ENCODE results near the gene TSPAN2. TPM values are rescaled to one million over a fixed set of nuclear protein-coding genes. Genes with fewer than 3 reads are reported as not detected.

The TSPAN2 gene
- total and polyA plus RNA-seq, 4 donors = 0.13 to 1.5 (median 0.30) TPM

DNA sequence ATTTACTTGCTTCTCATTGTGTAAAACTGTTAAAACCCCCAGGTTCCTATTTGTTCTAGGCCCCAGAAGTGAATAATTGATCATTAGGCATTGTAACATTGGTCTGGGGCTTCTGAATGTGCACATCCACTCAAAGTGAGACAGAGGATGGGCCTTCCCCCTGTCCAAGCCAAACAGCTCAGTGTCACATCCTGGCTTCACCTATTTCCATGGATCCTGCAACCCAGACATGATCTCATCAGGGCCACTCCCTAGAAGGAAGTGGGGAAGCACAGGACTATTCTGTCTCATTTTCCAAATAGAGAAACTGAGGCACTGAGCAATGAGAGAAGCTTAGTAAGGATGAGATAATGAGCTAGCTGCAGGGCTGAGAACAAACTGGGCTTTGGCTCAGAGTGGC is 47.4 kb upstream of the TSPAN2 start:
- no peak for DNase-seq (ENCODE audit: low spot score)
- H3K4me1 ChIP-seq (ENCODE audit: control insufficient read depth in 4 of 4, insufficient read depth in 4 of 4, low read length in 3 of 4) = peaks cover 0 to 4% (median 1%) of the 10 kb centered on the region in 4 donors
- H3K36me3 ChIP-seq (ENCODE audit: control insufficient read depth in 4 of 4, insufficient read depth in 3 of 4, low read depth in 1 of 4, low read length in 3 of 4) = no peaks in the 10 kb centered on the region
- H3K9me3 ChIP-seq (ENCODE audit: control insufficient read depth in 4 of 4, low read length in 3 of 4) = no peaks in the 10 kb centered on the region
- no peak overlapping the region for H3K27ac ChIP-seq (ENCODE audit: low read depth in 1 of 2, low read length in 2 of 2)
- TF ChIP-seq, protein P1, sequence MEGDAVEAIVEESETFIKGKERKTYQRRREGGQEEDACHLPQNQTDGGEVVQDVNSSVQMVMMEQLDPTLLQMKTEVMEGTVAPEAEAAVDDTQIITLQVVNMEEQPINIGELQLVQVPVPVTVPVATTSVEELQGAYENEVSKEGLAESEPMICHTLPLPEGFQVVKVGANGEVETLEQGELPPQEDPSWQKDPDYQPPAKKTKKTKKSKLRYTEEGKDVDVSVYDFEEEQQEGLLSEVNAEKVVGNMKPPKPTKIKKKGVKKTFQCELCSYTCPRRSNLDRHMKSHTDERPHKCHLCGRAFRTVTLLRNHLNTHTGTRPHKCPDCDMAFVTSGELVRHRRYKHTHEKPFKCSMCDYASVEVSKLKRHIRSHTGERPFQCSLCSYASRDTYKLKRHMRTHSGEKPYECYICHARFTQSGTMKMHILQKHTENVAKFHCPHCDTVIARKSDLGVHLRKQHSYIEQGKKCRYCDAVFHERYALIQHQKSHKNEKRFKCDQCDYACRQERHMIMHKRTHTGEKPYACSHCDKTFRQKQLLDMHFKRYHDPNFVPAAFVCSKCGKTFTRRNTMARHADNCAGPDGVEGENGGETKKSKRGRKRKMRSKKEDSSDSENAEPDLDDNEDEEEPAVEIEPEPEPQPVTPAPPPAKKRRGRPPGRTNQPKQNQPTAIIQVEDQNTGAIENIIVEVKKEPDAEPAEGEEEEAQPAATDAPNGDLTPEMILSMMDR (IDR thresholded peaks at IDR 0.05; ENCODE audit: low read depth, low read length, missing input control) = no peak
- TF ChIP-seq TAF1 (conservative IDR thresholded peaks at IDR 0.05) (no peak), NR2F2 (IDR thresholded peaks at IDR 0.05) (no peak), RAD21 (IDR thresholded peaks at IDR 0.05) (no peak), SP1 (IDR thresholded peaks at IDR 0.05) (no peak), HNF4A (conservative IDR thresholded peaks at IDR 0.05) (no peak), JUND (IDR thresholded peaks at IDR 0.05) (no peak), FOXA2 (IDR thresholded peaks at IDR 0.05) (no peak)
- TF ChIP-seq, protein P2, sequence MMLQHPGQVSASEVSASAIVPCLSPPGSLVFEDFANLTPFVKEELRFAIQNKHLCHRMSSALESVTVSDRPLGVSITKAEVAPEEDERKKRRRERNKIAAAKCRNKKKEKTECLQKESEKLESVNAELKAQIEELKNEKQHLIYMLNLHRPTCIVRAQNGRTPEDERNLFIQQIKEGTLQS (IDR thresholded peaks at IDR 0.05) = no peak
- TF ChIP-seq, protein P3, sequence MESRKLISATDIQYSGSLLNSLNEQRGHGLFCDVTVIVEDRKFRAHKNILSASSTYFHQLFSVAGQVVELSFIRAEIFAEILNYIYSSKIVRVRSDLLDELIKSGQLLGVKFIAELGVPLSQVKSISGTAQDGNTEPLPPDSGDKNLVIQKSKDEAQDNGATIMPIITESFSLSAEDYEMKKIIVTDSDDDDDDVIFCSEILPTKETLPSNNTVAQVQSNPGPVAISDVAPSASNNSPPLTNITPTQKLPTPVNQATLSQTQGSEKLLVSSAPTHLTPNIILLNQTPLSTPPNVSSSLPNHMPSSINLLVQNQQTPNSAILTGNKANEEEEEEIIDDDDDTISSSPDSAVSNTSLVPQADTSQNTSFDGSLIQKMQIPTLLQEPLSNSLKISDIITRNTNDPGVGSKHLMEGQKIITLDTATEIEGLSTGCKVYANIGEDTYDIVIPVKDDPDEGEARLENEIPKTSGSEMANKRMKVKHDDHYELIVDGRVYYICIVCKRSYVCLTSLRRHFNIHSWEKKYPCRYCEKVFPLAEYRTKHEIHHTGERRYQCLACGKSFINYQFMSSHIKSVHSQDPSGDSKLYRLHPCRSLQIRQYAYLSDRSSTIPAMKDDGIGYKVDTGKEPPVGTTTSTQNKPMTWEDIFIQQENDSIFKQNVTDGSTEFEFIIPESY (IDR thresholded peaks at IDR 0.05) = no peak
- TF ChIP-seq, protein P4, sequence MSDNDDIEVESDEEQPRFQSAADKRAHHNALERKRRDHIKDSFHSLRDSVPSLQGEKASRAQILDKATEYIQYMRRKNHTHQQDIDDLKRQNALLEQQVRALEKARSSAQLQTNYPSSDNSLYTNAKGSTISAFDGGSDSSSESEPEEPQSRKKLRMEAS (IDR thresholded peaks at IDR 0.05) = no peak
- H3K27me3 ChIP-seq (ENCODE audit: control insufficient read depth in 4 of 4, insufficient read depth in 4 of 4, low read length in 3 of 4) = peaks cover 0 to 14% (median under 1%) of the 10 kb centered on the region in 4 donors
- H3K4me3 ChIP-seq (ENCODE audit: low read depth in 1 of 3, low read length in 3 of 3) = no peak overlapping the region
- H3K9ac ChIP-seq (ENCODE audit: low read depth in 1 of 2, low read length in 2 of 2) = no peak overlapping the region

DNA sequence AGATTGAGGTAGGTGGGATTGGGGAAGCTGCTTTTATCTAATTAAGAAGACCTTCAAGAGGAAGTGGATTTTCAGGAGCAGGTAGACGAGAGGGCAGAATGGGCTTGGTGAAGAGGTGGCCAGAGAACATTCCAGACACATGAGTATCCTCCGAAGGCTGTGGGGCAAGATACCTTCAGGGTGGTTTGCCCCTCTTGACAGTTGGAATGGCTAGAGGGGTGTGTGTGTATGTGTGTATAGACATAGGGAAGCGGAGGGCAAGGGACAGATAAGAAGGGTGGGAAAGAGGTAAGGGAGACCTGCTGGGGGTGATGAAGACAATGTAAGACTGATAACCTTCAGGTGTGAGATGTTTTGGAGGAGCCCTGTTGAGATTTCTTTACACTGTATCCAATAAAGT is 46.8 kb upstream of the TSPAN2 start:
- H3K36me3 ChIP-seq (ENCODE audit: control insufficient read depth in 4 of 4, insufficient read depth in 3 of 4, low read depth in 1 of 4, low read length in 3 of 4) = no peaks in the 10 kb centered on the region
- no peak overlapping the region for H3K4me3 ChIP-seq (ENCODE audit: low read depth in 1 of 3, low read length in 3 of 3)
- H3K4me1 ChIP-seq (ENCODE audit: control insufficient read depth in 4 of 4, insufficient read depth in 4 of 4, low read length in 3 of 4) = peaks cover 0 to 4% (median 1%) of the 10 kb centered on the region in 4 donors
- no peak for TF ChIP-seq TAF1 (conservative IDR thresholded peaks at IDR 0.05)
- TF ChIP-seq YY1 (IDR thresholded peaks at IDR 0.05) = no peak
- no peak for TF ChIP-seq SP1 (IDR thresholded peaks at IDR 0.05)
- TF ChIP-seq, protein P3 (IDR thresholded peaks at IDR 0.05) = no peak
- TF ChIP-seq JUND (IDR thresholded peaks at IDR 0.05) = no peak
- no peak for TF ChIP-seq HNF4A (conservative IDR thresholded peaks at IDR 0.05)
- TF ChIP-seq, protein P4 (IDR thresholded peaks at IDR 0.05) = no peak
- no peak for TF ChIP-seq RAD21 (IDR thresholded peaks at IDR 0.05)
- TF ChIP-seq HNF4G (IDR thresholded peaks at IDR 0.05) = no peak
- TF ChIP-seq FOXA2 (IDR thresholded peaks at IDR 0.05) = no peak
- TF ChIP-seq RXRA (IDR thresholded peaks at IDR 0.05) = no peak
- TF ChIP-seq, protein P2 (IDR thresholded peaks at IDR 0.05) = no peak
- no peak for TF ChIP-seq FOXA1 (IDR thresholded peaks at IDR 0.05)
- TF ChIP-seq, protein P1 (IDR thresholded peaks at IDR 0.05; ENCODE audit: low read depth, low read length, missing input control) = no peak
- TF ChIP-seq, protein P5, sequence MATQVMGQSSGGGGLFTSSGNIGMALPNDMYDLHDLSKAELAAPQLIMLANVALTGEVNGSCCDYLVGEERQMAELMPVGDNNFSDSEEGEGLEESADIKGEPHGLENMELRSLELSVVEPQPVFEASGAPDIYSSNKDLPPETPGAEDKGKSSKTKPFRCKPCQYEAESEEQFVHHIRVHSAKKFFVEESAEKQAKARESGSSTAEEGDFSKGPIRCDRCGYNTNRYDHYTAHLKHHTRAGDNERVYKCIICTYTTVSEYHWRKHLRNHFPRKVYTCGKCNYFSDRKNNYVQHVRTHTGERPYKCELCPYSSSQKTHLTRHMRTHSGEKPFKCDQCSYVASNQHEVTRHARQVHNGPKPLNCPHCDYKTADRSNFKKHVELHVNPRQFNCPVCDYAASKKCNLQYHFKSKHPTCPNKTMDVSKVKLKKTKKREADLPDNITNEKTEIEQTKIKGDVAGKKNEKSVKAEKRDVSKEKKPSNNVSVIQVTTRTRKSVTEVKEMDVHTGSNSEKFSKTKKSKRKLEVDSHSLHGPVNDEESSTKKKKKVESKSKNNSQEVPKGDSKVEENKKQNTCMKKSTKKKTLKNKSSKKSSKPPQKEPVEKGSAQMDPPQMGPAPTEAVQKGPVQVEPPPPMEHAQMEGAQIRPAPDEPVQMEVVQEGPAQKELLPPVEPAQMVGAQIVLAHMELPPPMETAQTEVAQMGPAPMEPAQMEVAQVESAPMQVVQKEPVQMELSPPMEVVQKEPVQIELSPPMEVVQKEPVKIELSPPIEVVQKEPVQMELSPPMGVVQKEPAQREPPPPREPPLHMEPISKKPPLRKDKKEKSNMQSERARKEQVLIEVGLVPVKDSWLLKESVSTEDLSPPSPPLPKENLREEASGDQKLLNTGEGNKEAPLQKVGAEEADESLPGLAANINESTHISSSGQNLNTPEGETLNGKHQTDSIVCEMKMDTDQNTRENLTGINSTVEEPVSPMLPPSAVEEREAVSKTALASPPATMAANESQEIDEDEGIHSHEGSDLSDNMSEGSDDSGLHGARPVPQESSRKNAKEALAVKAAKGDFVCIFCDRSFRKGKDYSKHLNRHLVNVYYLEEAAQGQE (IDR thresholded peaks at IDR 0.05) = no peak
- TF ChIP-seq GABPA (IDR thresholded peaks at IDR 0.05 in 1 of 2, conservative IDR thresholded peaks at IDR 0.05 in 1 of 2) = no peak
- no peak overlapping the region for H3K9ac ChIP-seq (ENCODE audit: low read depth in 1 of 2, low read length in 2 of 2)
- no peak for DNase-seq (ENCODE audit: low spot score)
- no peaks in the 10 kb centered on the region for H3K9me3 ChIP-seq (ENCODE audit: control insufficient read depth in 4 of 4, low read length in 3 of 4)
- H3K27ac ChIP-seq (ENCODE audit: low read depth in 1 of 2, low read length in 2 of 2) = no peak overlapping the region
- 77% methylated on average over 3 of the region's 3 CpGs for WGBS
- peaks cover 0 to 14% (median under 1%) of the 10 kb centered on the region in 4 donors for H3K27me3 ChIP-seq (ENCODE audit: control insufficient read depth in 4 of 4, insufficient read depth in 4 of 4, low read length in 3 of 4)

Measured in liver (tissue), 9 donors.